Prostate gland (tissue), 2 donors: Measurements from ENCODE around the gene LAMA3. TPM values are rescaled to one million over a fixed set of nuclear protein-coding genes. Genes with fewer than 3 reads are reported as not detected.

Experiments
- DNase-seq: peaks from one replicate; pipeline ENCODE4 v3.0.0-alpha.2; 2019; ENCODE audit warnings: low spot score
- H3K27ac ChIP-seq, 2 donors: fragments of 200-600 bp; sonication (generic); 2 replicates each; pipeline ENCODE4 v1.5.1; 2017 to 2019
- H3K27me3 ChIP-seq: fragments of 200-600 bp; sonication (generic); replicated peaks from 2 replicates; pipeline ENCODE4 v1.5.1; 2019; ENCODE audit not compliant: insufficient read depth
- H3K36me3 ChIP-seq, 2 donors: fragments of 200-600 bp; sonication (generic); 1 replicate in 1 of 2; 2 replicates in 1 of 2; pipeline versions ENCODE4 v1.5.1 to v1.8.1; 2017 to 2019
- H3K4me1 ChIP-seq: fragments of 200-600 bp; sonication (generic); replicated peaks from 2 replicates; pipeline ENCODE4 v1.5.1; 2019
- H3K4me3 ChIP-seq, 2 donors: fragments of 200-600 bp; sonication (generic); 2 replicates each; pipeline ENCODE4 v1.5.1; 2017 to 2019
- H3K9me3 ChIP-seq: fragments of 200-600 bp; sonication (generic); 2 replicates; pipeline ENCODE4 v1.5.1; 2017
- POLR2A ChIP-seq: fragments of 450-650 bp; IDR thresholded peaks from one replicate; pipeline ENCODE4 v1.6.1; 2016; ENCODE audit warnings: antibody characterized with exemption, mild to moderate bottlenecking
- POLR2AphosphoS5 ChIP-seq: sonication (generic); formaldehyde crosslinking; IDR thresholded peaks from one replicate; pipeline ENCODE4 v1.6.1; 2017; ENCODE audit warnings: antibody characterized with exemption
- WGBS: methylation state at CpG from one replicate; pipeline ENCODE4 v1.1.5; 2018; 5-methylcytosine and 5-hydroxymethylcytosine counted together
- intact Hi-C: fragments of 100-400 bp; cut with DNase I; formaldehyde crosslinking; loops from one replicate; pipeline ENCODE4 v1.14.2; 2022
- total RNA-seq, 2 donors: library from RNA; depleted of rRNA; stranded (reverse); fragments of >200 nt; gene quantifications; one replicate each; pipeline ENCODE4 v1.1.0, GENCODE V29; 2016
- TF ChIP-seq, protein P1 (sequence below), 4 experiments: fragments of 200-600 bp in 2 of 4; fragments of 450-650 bp in 2 of 4; sonication (generic) in 2 of 4; IDR thresholded peaks; 1 replicate in 3 of 4; 2 replicates in 1 of 4; pipeline ENCODE4 v1.5.1; 2016 to 2019; ENCODE audit warnings: antibody characterized with exemption in 4 of 4, mild to moderate bottlenecking in 2 of 4, moderate library complexity in 2 of 4

LAMA3 gene, protein sequence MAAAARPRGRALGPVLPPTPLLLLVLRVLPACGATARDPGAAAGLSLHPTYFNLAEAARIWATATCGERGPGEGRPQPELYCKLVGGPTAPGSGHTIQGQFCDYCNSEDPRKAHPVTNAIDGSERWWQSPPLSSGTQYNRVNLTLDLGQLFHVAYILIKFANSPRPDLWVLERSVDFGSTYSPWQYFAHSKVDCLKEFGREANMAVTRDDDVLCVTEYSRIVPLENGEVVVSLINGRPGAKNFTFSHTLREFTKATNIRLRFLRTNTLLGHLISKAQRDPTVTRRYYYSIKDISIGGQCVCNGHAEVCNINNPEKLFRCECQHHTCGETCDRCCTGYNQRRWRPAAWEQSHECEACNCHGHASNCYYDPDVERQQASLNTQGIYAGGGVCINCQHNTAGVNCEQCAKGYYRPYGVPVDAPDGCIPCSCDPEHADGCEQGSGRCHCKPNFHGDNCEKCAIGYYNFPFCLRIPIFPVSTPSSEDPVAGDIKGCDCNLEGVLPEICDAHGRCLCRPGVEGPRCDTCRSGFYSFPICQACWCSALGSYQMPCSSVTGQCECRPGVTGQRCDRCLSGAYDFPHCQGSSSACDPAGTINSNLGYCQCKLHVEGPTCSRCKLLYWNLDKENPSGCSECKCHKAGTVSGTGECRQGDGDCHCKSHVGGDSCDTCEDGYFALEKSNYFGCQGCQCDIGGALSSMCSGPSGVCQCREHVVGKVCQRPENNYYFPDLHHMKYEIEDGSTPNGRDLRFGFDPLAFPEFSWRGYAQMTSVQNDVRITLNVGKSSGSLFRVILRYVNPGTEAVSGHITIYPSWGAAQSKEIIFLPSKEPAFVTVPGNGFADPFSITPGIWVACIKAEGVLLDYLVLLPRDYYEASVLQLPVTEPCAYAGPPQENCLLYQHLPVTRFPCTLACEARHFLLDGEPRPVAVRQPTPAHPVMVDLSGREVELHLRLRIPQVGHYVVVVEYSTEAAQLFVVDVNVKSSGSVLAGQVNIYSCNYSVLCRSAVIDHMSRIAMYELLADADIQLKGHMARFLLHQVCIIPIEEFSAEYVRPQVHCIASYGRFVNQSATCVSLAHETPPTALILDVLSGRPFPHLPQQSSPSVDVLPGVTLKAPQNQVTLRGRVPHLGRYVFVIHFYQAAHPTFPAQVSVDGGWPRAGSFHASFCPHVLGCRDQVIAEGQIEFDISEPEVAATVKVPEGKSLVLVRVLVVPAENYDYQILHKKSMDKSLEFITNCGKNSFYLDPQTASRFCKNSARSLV (N-terminal part only)
- total RNA-seq, result 10 to 100 TPM; 31.3 to 35.9 TPM

DNA sequence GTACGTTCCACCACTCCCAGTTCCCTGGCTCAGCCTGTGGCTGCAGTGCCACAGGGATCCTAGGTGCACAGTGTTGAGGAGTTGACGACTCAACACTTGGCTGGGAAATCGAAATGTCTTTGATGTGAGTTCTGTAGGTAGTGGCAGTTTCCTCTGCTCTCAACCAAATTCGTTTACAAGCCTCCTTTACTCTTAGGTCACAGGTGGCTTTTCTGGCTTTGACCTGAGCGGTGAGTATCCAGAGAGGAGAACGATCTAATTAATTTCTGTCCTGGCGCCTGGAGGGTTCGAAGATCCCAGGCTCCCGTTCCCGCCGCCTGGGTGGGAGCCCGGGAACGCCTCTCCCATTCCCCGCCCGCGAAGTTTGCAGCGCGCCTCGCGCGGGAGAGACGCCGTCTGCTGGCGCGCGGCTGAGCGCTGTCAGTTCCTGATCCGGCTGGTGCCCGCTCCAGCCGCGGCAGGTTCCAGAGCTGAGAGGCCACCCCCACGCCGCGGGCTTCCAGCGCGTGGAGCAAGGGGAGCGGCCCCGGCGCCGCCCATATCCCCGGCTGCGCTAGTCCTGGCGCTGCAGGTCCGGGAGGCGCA, at the start of gene LAMA3:
Gene LAMA3 (plus strand): TSS at position 423 of the 585 bp plus-strand sequence. CDS start 231 bp downstream, outside the sequence.
- peak within 1 kb of the TSS; percentile 46 to 50 for H3K4me3 ChIP-seq
- H3K27me3 ChIP-seq, result no peaks in the 10 kb centered on the region
- TF ChIP-seq, protein P1, sequence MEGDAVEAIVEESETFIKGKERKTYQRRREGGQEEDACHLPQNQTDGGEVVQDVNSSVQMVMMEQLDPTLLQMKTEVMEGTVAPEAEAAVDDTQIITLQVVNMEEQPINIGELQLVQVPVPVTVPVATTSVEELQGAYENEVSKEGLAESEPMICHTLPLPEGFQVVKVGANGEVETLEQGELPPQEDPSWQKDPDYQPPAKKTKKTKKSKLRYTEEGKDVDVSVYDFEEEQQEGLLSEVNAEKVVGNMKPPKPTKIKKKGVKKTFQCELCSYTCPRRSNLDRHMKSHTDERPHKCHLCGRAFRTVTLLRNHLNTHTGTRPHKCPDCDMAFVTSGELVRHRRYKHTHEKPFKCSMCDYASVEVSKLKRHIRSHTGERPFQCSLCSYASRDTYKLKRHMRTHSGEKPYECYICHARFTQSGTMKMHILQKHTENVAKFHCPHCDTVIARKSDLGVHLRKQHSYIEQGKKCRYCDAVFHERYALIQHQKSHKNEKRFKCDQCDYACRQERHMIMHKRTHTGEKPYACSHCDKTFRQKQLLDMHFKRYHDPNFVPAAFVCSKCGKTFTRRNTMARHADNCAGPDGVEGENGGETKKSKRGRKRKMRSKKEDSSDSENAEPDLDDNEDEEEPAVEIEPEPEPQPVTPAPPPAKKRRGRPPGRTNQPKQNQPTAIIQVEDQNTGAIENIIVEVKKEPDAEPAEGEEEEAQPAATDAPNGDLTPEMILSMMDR (IDR thresholded peaks at IDR 0.05), result peak in 1 of 4 experiments; percentile 33
- peak; percentile 49 for TF ChIP-seq POLR2AphosphoS5
- TF ChIP-seq POLR2A, result peak; percentile 62
- intact Hi-C loops, result loop anchor here (5.0 kb wide), 1 partner anchor 67 kb away; no protein-coding TSS in a partner anchor
- WGBS, result under 1% methylated on average over 34 of the region's 45 CpGs
- H3K4me1 ChIP-seq, result no peaks in the 10 kb centered on the region
- no peaks in the 10 kb centered on the region for H3K36me3 ChIP-seq
- peak within 1 kb of the TSS; percentile 58 for H3K27ac ChIP-seq
- no peaks in the 10 kb centered on the region for H3K9me3 ChIP-seq
- peak; percentile 60 for DNase-seq

DNA sequence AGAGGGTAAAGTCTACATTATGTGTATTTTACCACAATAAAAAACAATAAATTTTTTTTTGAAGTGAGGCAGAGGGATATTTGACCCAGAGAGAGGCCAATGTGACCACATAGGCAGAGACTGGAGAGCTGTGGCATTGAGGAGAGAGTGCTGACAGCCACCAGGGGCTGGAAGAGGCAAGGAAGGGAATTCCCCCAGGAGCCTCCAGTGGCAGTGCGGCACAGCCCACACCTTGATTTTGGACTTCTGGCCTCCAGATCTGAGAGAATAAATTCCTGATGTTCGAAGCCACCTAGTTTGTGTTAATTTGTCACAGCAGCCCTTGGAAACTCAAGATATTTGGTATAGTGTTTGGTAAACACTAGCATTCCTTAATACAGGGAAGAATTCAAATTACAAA, 49.2 kb upstream of the LAMA3 start:
- Histone ChIP-seq H3K9me3 (no peaks in the 10 kb centered on the region), H3K27me3 (no peaks in the 10 kb centered on the region), H3K36me3 (no peaks in the 10 kb centered on the region), H3K4me3 (no peak overlapping the region), H3K4me1 (no peaks in the 10 kb centered on the region), H3K27ac (no peak overlapping the region)
- TF ChIP-seq POLR2A, result no peak
- WGBS, result 82% methylated on average over 2 of the region's 2 CpGs
- intact Hi-C loops, result no loop called here
- DNase-seq, result no peak

DNA sequence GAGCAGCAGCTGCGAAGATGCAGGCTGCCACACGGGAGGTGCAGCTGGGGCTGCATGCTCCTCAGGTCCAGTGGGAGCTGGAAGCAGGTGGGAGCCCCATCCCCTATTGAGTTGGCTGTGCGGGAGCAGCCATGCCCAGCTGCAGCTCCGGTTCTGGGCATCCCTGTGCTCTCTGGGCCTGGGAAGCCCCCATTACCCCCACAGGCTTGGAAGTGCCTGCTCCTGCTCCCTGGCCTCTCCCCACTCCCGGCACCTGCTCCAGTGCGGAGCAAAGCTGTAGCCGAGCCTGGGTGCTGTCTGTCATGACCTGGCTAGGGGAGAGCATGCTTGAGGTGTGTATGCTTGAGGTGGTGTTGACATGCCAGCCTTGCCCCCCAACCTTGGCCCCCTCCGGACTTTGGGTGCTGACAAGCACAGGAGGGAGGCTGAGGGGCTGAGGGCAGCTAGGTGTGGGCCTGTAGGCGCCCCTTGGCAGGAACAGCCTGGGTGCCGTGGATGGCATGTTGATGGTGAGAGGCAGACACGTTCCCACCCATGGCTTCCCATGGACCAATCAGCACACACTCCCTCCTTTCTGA, 48.0 kb upstream of the LAMA3 start:
- intact Hi-C loops, result no loop called here
- no peaks in the 10 kb centered on the region for H3K36me3 ChIP-seq
- H3K9me3 ChIP-seq, result no peaks in the 10 kb centered on the region
- H3K4me3 ChIP-seq, result no peak overlapping the region
- H3K4me1 ChIP-seq, result no peaks in the 10 kb centered on the region
- H3K27ac ChIP-seq, result no peak overlapping the region
- TF ChIP-seq, protein P1 (IDR thresholded peaks at IDR 0.05), result no peak
- TF ChIP-seq POLR2AphosphoS5, result no peak
- no peak for TF ChIP-seq POLR2A
- 91% methylated on average over 11 of the region's 11 CpGs for WGBS
- no peak for DNase-seq
- no peaks in the 10 kb centered on the region for H3K27me3 ChIP-seq

DNA sequence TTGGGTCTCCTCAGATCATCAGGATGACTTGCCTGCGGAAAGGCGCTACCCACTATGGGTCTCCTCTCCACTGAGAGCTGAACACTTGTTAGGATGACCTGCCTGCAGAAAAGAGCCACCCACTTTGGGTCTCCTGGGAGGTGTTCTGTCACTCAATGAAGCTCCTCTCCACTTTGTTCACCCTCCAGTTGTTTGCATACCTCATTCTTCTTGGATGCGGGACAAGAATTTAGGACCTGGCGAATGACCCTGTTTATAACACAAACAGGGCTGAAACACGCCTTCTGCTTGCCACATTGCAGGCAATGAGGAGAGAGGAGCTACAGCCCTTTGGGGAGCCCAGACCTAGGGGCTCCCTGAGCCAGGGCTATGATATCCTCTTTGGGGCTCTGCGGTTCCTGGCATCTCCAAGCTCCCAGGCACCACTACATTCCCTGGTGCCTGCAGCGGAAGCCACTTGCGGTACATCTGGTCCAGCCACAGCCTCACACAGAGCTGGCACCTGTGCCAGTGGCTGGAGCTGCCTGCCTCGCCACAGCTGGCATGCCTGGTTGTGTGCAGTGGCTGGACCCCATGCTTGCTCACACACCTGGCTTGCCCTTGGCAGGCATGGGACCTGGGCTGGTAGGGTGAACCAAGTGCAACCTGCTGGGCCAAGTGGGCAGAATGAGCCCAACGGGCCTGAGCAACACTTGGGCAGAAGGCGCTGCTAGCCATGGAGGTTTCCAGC, 47.2 kb upstream of the LAMA3 start:
- no peaks in the 10 kb centered on the region for H3K36me3 ChIP-seq
- H3K9me3 ChIP-seq, result no peaks in the 10 kb centered on the region
- TF ChIP-seq, protein P1 (IDR thresholded peaks at IDR 0.05), result no peak
- no peak for TF ChIP-seq POLR2AphosphoS5
- no peak for TF ChIP-seq POLR2A
- no peak overlapping the region for H3K27ac ChIP-seq
- H3K4me3 ChIP-seq, result no peak overlapping the region
- WGBS, result 65% methylated on average over 11 of the region's 11 CpGs
- no peak for DNase-seq
- no peaks in the 10 kb centered on the region for H3K4me1 ChIP-seq
- H3K27me3 ChIP-seq, result no peaks in the 10 kb centered on the region
- intact Hi-C loops, result no loop called here
